ENCODE measurements around the gene GHRH.

Gene GHRH

GRCh38 chr20:37236462-37236861 lies 25.2 kb downstream of the GHRH start:
- DNase-seq = no peak

- no peak for DNase-seq
These were observed 26.5 kb downstream of the GHRH start for GRCh38 chr20:37235065-37235464.

GRCh38 chr20:37234254-37234581 lies 27.4 kb downstream of the GHRH start:
- DNase-seq = no peak

GRCh38 chr20:37233548-37234253 lies 27.9 kb downstream of the GHRH start:
- no peak for DNase-seq

GRCh38 chr20:37231947-37232630 lies 29.5 kb downstream of the GHRH start:
- no peak for DNase-seq

GRCh38 chr20:37230200-37230599 lies 31.4 kb downstream of the GHRH start:
- DNase-seq = no peak

- DNase-seq = no peak
These were observed 32.3 kb downstream of the GHRH start for GRCh38 chr20:37229357-37229756.

GRCh38 chr20:37228656-37229055 lies 33.0 kb downstream of the GHRH start:
- no peak for DNase-seq

GRCh38 chr20:37228082-37228481 lies 33.5 kb downstream of the GHRH start:
- DNase-seq = no peak

- no peak for DNase-seq
These were observed 34.7 kb downstream of the GHRH start for GRCh38 chr20:37226889-37227288.

GRCh38 chr20:37225146-37225545 lies 36.5 kb downstream of the GHRH start:
- no peak for DNase-seq

- DNase-seq = peak; percentile 89 to 95 (median 95)
These were observed 38.6 kb downstream of the GHRH start for GRCh38 chr20:37223053-37223452.

- no peak for DNase-seq
These were observed 39.5 kb downstream of the GHRH start for GRCh38 chr20:37222086-37222485.

- no peak for DNase-seq
These were observed 40.9 kb downstream of the GHRH start for GRCh38 chr20:37220731-37221130.

- DNase-seq = no peak
These were observed 41.6 kb downstream of the GHRH start for GRCh38 chr20:37219751-37220668.

- no peak for DNase-seq
These were observed 42.6 kb downstream of the GHRH start for GRCh38 chr20:37218976-37219375.

GRCh38 chr20:37218441-37218840 lies 43.2 kb downstream of the GHRH start:
- DNase-seq = peak; percentile 29 to 63 (median 56)

- no peak for DNase-seq
These were observed 51.8 kb downstream of the GHRH start for GRCh38 chr20:37209661-37210314.

- no peak for DNase-seq
These were observed 52.4 kb downstream of the GHRH start for GRCh38 chr20:37209193-37209592.

GRCh38 chr20:37207171-37207570 lies 54.4 kb downstream of the GHRH start:
- no peak for DNase-seq

GRCh38 chr20:37205794-37206193 lies 55.8 kb downstream of the GHRH start:
- no peak for DNase-seq

- DNase-seq = no peak
These were observed 56.5 kb downstream of the GHRH start for GRCh38 chr20:37205130-37205529.

GRCh38 chr20:37204056-37204455 lies 57.6 kb downstream of the GHRH start:
- no peak for DNase-seq

Data from suppressor macrophage treated with lipopolysaccharide for 1 hour (primary cell).